Neural cell (in vitro differentiated cells): ENCODE measurements around the gene GXYLT2. TPM values are rescaled to one million over a fixed set of nuclear protein-coding genes. Genes with fewer than 3 reads are reported as not detected.

Experiments
- H2AFZ ChIP-seq: fragments of 200-600, 300-800 bp; sonication (generic), shearing (Covaris generic); 2 replicates; pipeline ENCODE4 v1.6.0; 2014; ENCODE audit warnings: low read depth, mild to moderate bottlenecking, antibody characterized with exemption, low read length, moderate library complexity
- H3F3A ChIP-seq: fragments of 200-600 bp; shearing (Covaris generic); 2 replicates; pipeline ENCODE4 v1.6.1; 2016; ENCODE audit warnings: mild to moderate bottlenecking, moderate library complexity, mixed read lengths, antibody characterized with exemption, low read length; ENCODE audit not compliant: insufficient read depth, poor library complexity, severe bottlenecking
- H3K27ac ChIP-seq: fragments of 200-600, 300-800 bp; sonication (generic), shearing (Covaris generic); 2 replicates; pipeline ENCODE4 v1.5.1; 2014; ENCODE audit warnings: mild to moderate bottlenecking, low read length, moderate library complexity
- H3K27me3 ChIP-seq: fragments of 300-800, 200-600 bp; sonication (generic), shearing (Covaris generic); 2 replicates; pipeline ENCODE4 v1.6.0; 2014; ENCODE audit warnings: mild to moderate bottlenecking, low read depth, low read length, moderate library complexity; ENCODE audit not compliant: insufficient read depth
- H3K36me3 ChIP-seq: fragments of 300-800, 200-600 bp; sonication (generic), shearing (Covaris generic); 2 replicates; pipeline ENCODE4 v1.5.1; 2014; ENCODE audit warnings: mild to moderate bottlenecking, antibody characterized with exemption, low read length, moderate library complexity; ENCODE audit not compliant: insufficient read depth
- H3K4me2 ChIP-seq: fragments of 300-800, 200-600 bp; sonication (generic), shearing (Covaris generic); 2 replicates; pipeline ENCODE4 v1.6.0; 2014; ENCODE audit warnings: mild to moderate bottlenecking, low read length
- H3K4me3 ChIP-seq: fragments of 300-800, 200-600 bp; sonication (generic), shearing (Covaris generic); 2 replicates; pipeline ENCODE4 v1.5.1; 2014; ENCODE audit warnings: mild to moderate bottlenecking, low read length, moderate library complexity
- H3K79me2 ChIP-seq: fragments of 200-600 bp; shearing (Covaris generic); replicated peaks from 2 replicates; pipeline ENCODE4 v1.6.0; 2014; ENCODE audit warnings: mild to moderate bottlenecking, low read length, moderate library complexity; ENCODE audit not compliant: insufficient read depth
- H3K9ac ChIP-seq: fragments of 300-800, 200-600 bp; sonication (generic), shearing (Covaris generic); 2 replicates; pipeline ENCODE4 v1.6.1; 2016; ENCODE audit warnings: mild to moderate bottlenecking, low read length, mixed read lengths
- H3K9me2 ChIP-seq: fragments of 200-600 bp; shearing (Covaris generic); 2 replicates; pipeline ENCODE4 v1.6.1; 2016; ENCODE audit warnings: mild to moderate bottlenecking, low read length, mixed read lengths; ENCODE audit not compliant: insufficient read depth
- H3K9me3 ChIP-seq: fragments of 200-600, 300-800 bp; sonication (generic), shearing (Covaris generic); 2 replicates; pipeline ENCODE4 v1.6.1; 2016; ENCODE audit warnings: mild to moderate bottlenecking, mixed run types, low read length, moderate library complexity, mixed read lengths
- H4K20me1 ChIP-seq: fragments of 200-600 bp; shearing (Covaris generic); 2 replicates; pipeline ENCODE4 v1.6.1; 2016; ENCODE audit warnings: mild to moderate bottlenecking, mixed run types; ENCODE audit not compliant: insufficient read depth
- EZH2 ChIP-seq: fragments of 200-600, 300-800 bp; shearing (Covaris generic), sonication (generic); IDR thresholded peaks from 2 replicates; pipeline ENCODE4 v1.6.1; 2014; ENCODE audit warnings: antibody characterized with exemption, low read length, borderline replicate concordance, mild to moderate bottlenecking; ENCODE audit not compliant: insufficient read depth, poor library complexity, severe bottlenecking
- MXI1 ChIP-seq: fragments of 450-650 bp; conservative IDR thresholded peaks from 2 replicates; pipeline ENCODE4 v1.6.1; 2014; ENCODE audit warnings: antibody characterized with exemption, mild to moderate bottlenecking; ENCODE audit not compliant: poor library complexity, severe bottlenecking
- polyA plus RNA-seq: library from polyadenylated mRNA; depleted of rRNA; stranded (reverse); fragments of >200 nt; gene quantifications from 2 replicates; pipeline ENCODE4 v1.2.3, GENCODE V29; 2014
- TF ChIP-seq, protein P1 (sequence below): fragments of 450-650 bp; IDR thresholded peaks from 2 replicates; pipeline ENCODE4 v1.5.1; 2014; ENCODE audit warnings: antibody characterized with exemption, mild to moderate bottlenecking, moderate library complexity; ENCODE audit not compliant: poor library complexity, severe bottlenecking
- TF ChIP-seq, protein P2 (sequence below): IDR thresholded peaks from 2 replicates; pipeline ENCODE4 v1.6.1; 2012; ENCODE audit warnings: borderline replicate concordance

Gene GXYLT2
- polyA plus RNA-seq, 1 donor from 2014 or later = 0.48 TPM

DNA sequence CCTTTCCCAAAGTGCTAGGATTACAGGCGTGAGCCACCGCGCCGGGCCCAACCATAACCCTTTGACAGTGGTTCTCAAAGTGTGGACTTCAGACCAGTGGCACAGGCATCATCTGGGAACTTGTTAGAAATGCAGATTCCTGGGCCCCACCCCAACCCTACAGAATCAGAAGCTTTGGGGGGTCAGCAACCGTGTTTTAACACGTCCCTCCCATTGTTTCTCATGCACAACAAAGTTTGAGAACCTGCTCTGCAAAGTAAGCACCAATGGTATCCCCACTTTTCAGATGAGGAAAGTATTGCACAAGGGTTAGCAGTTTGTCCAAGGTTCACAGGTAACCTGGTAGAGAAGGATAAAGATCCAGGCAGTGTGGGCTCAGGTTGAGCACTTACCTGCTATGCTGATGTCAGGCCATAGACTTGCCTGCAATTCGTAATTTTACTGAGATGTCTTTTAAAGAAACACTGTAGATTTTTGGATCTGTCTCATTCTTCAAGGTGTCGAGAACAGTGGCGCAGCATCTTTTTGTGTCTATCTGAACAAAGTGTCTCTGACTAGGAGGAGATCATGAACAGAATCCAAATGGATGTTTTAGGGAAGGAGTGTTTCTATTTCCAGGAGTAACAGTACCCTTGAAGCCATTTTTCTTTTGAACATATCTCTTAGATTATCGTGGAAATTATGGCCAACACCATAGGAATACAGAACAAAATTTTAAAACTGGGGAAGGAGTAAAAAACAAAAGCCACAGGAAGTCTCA, 2.5 kb downstream of the GXYLT2 start:
- Histone ChIP-seq H3K27ac (no peak overlapping the region), H3K4me2 (no peak overlapping the region), H3K9ac (no peak overlapping the region), H3F3A (no peaks in the 10 kb centered on the region), H2AFZ (no peak overlapping the region), H3K9me3 (no peaks in the 10 kb centered on the region), H3K9me2 (no peaks in the 10 kb centered on the region), H3K27me3 (peaks cover 12% of the 10 kb centered on the region), H4K20me1 (no peaks in the 10 kb centered on the region), H3K36me3 (no peaks in the 10 kb centered on the region), H3K4me3 (no peak overlapping the region), H3K79me2 (no peaks in the 10 kb centered on the region)
- no peak for TF ChIP-seq EZH2
- TF ChIP-seq, protein P1, sequence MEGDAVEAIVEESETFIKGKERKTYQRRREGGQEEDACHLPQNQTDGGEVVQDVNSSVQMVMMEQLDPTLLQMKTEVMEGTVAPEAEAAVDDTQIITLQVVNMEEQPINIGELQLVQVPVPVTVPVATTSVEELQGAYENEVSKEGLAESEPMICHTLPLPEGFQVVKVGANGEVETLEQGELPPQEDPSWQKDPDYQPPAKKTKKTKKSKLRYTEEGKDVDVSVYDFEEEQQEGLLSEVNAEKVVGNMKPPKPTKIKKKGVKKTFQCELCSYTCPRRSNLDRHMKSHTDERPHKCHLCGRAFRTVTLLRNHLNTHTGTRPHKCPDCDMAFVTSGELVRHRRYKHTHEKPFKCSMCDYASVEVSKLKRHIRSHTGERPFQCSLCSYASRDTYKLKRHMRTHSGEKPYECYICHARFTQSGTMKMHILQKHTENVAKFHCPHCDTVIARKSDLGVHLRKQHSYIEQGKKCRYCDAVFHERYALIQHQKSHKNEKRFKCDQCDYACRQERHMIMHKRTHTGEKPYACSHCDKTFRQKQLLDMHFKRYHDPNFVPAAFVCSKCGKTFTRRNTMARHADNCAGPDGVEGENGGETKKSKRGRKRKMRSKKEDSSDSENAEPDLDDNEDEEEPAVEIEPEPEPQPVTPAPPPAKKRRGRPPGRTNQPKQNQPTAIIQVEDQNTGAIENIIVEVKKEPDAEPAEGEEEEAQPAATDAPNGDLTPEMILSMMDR = no peak

DNA sequence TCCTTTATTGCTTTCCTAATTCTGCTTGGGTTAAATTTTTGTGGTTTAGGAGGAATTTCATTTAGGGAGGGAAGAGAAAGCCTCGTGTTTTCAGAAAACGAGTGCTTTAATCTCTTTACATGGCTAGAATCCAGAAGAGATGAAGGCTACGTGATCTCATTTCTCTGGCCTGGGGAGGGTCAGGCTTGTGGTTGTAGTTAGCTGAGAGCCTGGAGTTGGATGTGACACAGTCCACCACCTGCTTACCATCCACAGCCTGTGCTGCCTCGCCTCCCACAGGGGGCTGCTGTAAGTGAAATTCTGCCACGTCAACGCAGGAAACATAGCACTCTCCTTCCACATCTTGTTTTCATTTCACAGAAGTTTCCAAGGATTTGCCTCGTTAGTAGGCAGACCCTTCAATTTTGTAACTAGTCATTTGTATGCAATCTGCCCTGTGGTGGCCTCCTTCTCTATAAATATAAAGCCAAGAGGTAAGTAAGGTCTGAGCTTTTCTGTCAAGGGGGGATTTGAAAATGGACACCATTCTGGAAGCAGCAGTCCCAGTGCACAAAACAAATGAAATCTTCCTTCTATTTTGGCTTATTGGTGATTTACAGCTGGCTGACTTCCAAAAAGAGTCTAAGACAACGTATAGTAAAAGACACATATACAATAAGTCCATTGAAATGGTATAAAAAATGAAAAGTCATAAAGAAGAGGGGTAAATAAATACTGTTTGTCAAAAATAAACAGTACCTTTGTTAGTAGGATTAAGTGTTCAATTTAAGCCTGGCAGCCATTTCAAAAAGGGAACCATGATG, 3.4 kb downstream of the GXYLT2 start:
- Histone ChIP-seq H3K27ac (no peak overlapping the region), H4K20me1 (no peaks in the 10 kb centered on the region), H3K9ac (no peak overlapping the region), H3K27me3 (peaks cover 12% of the 10 kb centered on the region), H3F3A (no peaks in the 10 kb centered on the region), H3K9me3 (no peaks in the 10 kb centered on the region), H2AFZ (no peak overlapping the region), H3K4me2 (no peak overlapping the region), H3K36me3 (no peaks in the 10 kb centered on the region), H3K9me2 (no peaks in the 10 kb centered on the region), H3K4me3 (no peak overlapping the region), H3K79me2 (no peaks in the 10 kb centered on the region)
- TF ChIP-seq MXI1 = no peak
- TF ChIP-seq, protein P1 = no peak

DNA sequence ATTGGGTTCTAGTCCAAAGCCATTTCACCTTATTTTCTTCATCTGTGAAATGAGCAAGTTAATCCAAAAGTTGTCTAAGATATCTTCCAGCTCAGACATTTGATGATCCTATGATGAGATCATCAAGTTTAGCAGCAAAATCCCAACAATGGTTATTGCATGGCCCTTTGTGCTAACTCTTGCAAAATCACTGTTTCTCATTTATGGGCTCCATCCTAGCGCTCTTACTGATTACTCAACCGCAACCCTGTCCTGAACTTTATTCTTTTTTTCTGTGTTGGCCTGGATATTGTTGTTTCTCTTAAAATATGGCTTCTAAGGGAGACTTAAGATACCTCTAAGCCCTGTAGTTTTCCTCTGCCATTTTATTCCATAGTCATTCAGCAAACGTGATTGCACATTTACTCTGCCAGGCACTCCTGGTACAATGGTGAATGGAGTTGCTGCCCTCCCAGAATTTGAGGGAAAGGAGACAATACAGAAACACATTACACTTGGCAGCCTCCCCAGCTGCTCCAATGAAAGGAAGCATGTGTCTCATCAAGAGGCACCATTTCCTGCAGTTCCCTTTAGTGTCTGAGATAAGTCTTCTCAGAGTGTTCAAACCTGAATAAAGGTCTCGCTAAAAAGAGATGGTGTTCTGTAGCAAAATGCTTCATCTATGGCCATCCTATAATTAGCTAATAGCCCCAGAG, 4.4 kb downstream of the GXYLT2 start:
- Histone ChIP-seq H3K9ac (no peak overlapping the region), H3K4me2 (no peak overlapping the region)

More for the DNA sequence above, 4.4 kb downstream of the GXYLT2 start:
- Histone ChIP-seq H3K9me2 (no peaks in the 10 kb centered on the region), H3K79me2 (no peaks in the 10 kb centered on the region), H3K36me3 (no peaks in the 10 kb centered on the region), H3K9me3 (no peaks in the 10 kb centered on the region), H3F3A (no peaks in the 10 kb centered on the region), H3K4me3 (no peak overlapping the region), H2AFZ (no peak overlapping the region), H3K27me3 (peaks cover 12% of the 10 kb centered on the region), H3K27ac (no peak overlapping the region), H4K20me1 (no peaks in the 10 kb centered on the region)
- TF ChIP-seq, protein P2, sequence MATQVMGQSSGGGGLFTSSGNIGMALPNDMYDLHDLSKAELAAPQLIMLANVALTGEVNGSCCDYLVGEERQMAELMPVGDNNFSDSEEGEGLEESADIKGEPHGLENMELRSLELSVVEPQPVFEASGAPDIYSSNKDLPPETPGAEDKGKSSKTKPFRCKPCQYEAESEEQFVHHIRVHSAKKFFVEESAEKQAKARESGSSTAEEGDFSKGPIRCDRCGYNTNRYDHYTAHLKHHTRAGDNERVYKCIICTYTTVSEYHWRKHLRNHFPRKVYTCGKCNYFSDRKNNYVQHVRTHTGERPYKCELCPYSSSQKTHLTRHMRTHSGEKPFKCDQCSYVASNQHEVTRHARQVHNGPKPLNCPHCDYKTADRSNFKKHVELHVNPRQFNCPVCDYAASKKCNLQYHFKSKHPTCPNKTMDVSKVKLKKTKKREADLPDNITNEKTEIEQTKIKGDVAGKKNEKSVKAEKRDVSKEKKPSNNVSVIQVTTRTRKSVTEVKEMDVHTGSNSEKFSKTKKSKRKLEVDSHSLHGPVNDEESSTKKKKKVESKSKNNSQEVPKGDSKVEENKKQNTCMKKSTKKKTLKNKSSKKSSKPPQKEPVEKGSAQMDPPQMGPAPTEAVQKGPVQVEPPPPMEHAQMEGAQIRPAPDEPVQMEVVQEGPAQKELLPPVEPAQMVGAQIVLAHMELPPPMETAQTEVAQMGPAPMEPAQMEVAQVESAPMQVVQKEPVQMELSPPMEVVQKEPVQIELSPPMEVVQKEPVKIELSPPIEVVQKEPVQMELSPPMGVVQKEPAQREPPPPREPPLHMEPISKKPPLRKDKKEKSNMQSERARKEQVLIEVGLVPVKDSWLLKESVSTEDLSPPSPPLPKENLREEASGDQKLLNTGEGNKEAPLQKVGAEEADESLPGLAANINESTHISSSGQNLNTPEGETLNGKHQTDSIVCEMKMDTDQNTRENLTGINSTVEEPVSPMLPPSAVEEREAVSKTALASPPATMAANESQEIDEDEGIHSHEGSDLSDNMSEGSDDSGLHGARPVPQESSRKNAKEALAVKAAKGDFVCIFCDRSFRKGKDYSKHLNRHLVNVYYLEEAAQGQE = no peak
- TF ChIP-seq EZH2 = no peak
